Measurements from ENCODE around the gene TTC12. TPM values are rescaled to one million over a fixed set of nuclear protein-coding genes. Genes with fewer than 3 reads are reported as not detected.

Gene TTC12
- total RNA-seq, 2 donors from 2014 or later: 12.8 to 14.4 TPM

GRCh38 chr11:113313601-113314000 lies 782 bp upstream of the TTC12 start:
- ATAC-seq (no peak), DNase-seq (no peak)
- intact Hi-C loops (cut with DNase I, micrococcal nuclease): no loop called here

- intact Hi-C loops (cut with DNase I, micrococcal nuclease): no loop called here
- DNase-seq (no peak), ATAC-seq (no peak)
Measured at GRCh38 chr11:113314065-113314388, 356 bp upstream of the TTC12 start.

- DNase-seq: no peak
- ATAC-seq: no peak
Measured at GRCh38 chr11:113315811-113316210, 1.4 kb downstream of the TTC12 start.

DNA sequence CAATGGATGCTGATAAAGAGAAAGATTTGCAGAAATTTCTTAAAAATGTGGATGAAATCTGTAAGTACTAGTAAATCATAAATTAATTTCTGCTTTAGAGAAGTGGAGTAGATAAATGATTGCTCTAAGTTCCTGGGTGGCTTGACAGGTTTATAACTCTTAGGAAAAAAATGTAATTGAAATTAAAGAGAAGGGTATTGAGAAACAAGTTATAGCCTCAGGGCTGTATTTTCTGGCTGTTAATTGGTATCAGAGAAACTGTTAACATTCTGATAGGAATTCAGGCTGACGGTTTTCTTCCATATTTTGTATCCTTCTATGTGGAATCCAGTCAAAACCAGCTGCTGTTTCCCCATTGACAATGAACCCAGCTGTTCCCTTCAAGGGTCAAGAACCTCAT lies 1.9 kb downstream of the TTC12 start:
- intact Hi-C loops (cut with DNase I, micrococcal nuclease): no loop called here
- ATAC-seq (no peak), DNase-seq (no peak)

More at GRCh38 chr11:113315811-113316210, 1.4 kb downstream of the TTC12 start:
- intact Hi-C loops (cut with DNase I, micrococcal nuclease): no loop called here

GRCh38 chr11:113317339-113317738 lies 3.0 kb downstream of the TTC12 start:
- intact Hi-C loops (cut with DNase I, micrococcal nuclease): no loop called here
- DNase-seq: no peak

GRCh38 chr11:113319085-113319484 lies 4.7 kb downstream of the TTC12 start:
- intact Hi-C loops (cut with DNase I, micrococcal nuclease): no loop called here
- ATAC-seq (no peak), DNase-seq (no peak)

More at GRCh38 chr11:113317339-113317738, 3.0 kb downstream of the TTC12 start:
- ATAC-seq: no peak

GRCh38 chr11:113322158-113322557 lies 7.8 kb downstream of the TTC12 start:
- ATAC-seq: no peak
- DNase-seq: no peak
- intact Hi-C loops (cut with DNase I, micrococcal nuclease): no loop called here

DNA sequence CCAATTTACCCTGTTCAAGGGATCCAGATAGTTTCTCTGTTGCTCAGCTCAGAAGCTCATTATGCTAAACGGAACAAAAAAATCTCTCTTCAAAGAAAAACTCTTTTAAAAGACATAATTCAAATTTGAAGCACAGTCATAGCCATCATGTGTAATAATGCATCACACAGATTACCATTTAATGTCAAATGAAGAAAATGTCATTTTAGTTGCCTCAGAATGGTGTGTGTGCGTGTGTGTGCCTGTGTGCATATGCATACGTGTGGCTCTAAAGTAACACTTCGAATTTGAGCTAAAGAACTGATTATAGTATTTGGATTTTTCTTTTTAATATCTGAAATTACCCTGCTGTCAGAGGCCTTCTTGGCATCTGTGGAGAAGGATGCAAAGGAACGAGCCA lies 9.9 kb downstream of the TTC12 start:
- intact Hi-C loops (cut with DNase I, micrococcal nuclease): no loop called here
- ATAC-seq (no peak), DNase-seq (no peak)

DNA sequence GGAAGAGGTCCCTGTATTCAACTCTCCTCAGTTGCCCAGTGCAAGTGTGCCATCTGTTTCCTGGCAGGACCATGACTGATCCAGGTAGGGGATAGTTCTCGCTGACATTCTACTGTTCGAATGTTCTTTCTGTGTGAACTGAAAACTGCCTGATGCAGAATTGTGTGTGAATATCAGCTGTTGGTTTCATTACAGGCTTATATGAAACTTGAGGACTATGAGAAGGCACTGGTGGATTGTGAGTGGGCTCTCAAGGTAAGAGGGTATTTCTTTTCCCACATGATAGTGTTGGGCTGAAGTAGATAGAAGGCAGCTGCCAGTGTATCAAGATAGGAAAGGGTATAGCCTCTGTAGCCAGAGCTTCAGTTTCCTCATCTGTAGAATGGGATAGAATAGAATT lies 15.3 kb downstream of the TTC12 start:
- no peak for ATAC-seq
- no peak for DNase-seq

GRCh38 chr11:113331441-113331840 lies 17.1 kb downstream of the TTC12 start:
- intact Hi-C loops (cut with DNase I, micrococcal nuclease): no loop called here
- ATAC-seq (no peak), DNase-seq (no peak)

More for the DNA sequence above, 15.3 kb downstream of the TTC12 start:
- intact Hi-C loops (cut with DNase I, micrococcal nuclease): no loop called here

DNA sequence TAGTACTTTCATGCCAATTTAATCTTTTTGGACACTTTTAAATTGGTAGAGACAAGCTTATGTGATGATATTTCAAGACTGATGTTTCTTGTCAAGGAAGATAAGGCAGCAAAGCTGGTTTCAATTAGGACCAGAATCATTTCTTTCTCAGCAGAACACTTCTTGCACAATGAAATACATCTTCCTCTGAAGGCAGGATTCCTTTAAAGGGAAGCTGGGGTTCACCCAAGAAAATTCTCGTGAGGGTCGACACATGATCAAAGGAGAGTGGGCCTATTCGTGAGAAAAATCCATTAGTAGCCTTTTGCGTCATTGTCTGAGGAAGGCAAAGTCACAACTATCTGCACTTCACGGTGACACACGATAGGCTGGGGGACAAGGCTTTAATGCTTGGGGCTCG lies 17.6 kb downstream of the TTC12 start:
- DNase-seq (no peak), ATAC-seq (no peak)
- intact Hi-C loops (cut with DNase I, micrococcal nuclease): no loop called here

DNA sequence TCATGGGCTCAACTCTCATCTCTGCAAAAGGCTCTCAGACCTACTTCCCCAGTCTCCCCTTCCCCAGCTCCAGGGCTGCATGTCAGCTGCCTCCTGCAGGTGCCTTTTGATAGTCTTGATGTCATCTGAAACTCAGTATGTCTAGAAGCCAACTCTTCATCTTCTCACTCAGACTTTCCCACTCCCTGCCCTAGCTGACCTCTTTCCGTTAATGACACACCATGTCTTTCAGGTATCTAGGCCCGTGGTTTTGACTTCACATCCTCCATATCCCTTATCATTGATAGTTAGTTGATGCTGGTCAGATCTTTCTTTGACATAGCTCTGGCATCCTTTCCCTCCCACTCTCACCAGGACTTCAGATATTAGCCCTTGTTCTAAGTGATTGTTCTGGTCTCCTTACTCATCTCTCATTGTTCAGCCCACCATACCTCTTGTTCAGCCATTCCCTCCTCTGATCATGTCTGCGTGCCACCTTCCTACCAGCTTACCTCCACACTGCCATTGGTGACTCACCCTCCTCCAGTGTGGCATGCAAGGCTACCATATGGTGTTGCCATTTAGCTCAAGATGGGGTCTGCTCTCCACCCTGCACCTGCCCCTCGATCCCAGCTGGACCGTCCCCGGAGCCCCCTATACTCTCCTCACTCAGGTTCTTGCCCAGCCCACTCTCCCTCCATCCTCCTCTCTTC lies 18.4 kb downstream of the TTC12 start:
- intact Hi-C loops (cut with DNase I, micrococcal nuclease): no loop called here
- DNase-seq (no peak), ATAC-seq (no peak)

- DNase-seq (no peak), ATAC-seq (no peak)
- intact Hi-C loops (cut with DNase I, micrococcal nuclease): no loop called here
Measured at GRCh38 chr11:113334183-113334582, 19.8 kb downstream of the TTC12 start.

DNA sequence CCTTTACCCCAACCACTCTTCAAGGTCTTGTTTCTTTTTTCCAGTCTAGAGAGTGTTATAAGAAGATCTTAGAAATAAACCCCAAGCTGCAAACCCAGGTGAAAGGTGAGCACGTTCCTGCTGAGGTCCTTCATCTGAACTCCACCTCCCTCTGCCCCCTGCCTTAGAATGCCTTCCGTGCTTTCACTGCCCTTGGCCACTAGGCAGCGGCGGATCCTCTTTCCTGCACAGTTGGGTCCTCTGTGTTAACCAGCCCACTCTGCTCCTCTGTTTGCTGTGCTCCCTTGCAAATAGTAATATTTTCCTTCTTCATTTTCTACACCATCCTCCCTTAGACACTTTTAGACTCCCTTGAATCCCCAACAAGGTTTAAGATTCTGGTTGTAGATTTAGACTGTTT lies 24.3 kb downstream of the TTC12 start:
- DNase-seq (no peak), ATAC-seq (no peak)
- intact Hi-C loops (cut with DNase I, micrococcal nuclease): no loop called here

DNA sequence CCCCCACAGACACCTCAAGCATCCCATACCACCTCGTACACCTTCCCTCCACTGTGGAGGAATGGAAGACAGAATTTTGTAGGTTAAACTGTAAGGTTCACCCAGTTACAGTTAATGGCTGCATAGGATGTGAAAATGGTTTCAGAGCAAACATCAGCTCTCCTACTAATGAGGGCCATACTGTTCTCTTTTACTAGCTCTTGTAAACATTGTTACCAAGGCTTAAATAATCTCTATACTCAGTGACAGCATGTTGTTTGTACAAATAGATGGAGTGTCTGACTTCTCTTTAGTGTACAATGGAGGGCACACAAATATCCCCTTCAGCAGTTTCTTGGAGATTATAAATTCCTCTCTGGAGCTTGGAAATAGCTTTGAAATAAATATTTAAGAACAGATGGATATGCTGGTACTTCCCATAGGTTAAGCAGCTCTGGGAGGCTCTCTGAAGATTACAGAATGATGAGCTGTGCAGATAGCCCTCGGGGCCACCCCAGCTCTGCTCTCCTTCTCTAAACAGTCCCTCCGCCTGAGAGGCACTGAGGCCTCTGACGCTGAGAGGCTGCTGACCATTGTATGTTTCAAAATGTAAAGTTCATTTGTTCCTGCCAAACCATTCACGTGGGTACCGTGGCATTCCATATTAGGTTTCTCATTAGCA lies 25.7 kb downstream of the TTC12 start:
- intact Hi-C loops (cut with DNase I, micrococcal nuclease): no loop called here
- DNase-seq: no peak
- no peak for ATAC-seq

DNA sequence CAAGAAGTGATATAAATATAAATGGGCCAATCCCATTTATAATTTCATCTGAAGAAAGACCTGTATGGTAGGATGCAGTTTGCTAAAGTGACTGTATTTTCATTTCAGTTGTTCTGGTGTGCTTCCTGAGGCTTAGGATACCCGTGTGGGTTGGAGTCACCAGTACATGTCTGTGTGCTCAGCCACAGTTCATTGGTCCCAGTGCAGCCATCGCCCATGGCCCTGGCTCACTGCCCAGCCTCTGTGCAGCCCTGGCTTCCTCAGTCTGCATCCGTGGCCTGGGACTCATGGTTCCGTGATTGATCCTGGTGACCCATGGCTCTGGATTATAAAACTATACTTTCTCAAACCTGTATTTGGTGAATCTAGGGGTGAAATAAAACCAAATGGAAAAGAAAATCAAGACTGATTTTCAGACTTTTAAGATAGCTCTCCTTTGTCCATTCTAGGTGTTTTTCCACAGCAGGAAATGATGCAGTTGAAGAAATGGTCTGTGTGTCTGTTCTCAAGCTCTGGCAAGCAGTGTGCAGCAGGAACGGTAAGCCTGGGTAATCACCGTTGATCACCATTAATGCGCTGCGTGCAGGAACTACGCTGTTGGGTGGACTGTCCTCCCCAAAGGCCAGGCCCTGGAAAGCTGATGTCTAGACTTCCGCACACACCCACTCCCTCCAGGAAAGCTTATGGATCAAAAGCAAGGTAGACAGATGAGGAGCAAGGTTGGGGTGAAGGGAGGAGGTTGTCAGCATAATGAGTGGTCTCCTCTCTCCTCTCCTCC lies 27.2 kb downstream of the TTC12 start:
- intact Hi-C loops (cut with DNase I, micrococcal nuclease): no loop called here
- no peak for DNase-seq
- no peak for ATAC-seq

DNA sequence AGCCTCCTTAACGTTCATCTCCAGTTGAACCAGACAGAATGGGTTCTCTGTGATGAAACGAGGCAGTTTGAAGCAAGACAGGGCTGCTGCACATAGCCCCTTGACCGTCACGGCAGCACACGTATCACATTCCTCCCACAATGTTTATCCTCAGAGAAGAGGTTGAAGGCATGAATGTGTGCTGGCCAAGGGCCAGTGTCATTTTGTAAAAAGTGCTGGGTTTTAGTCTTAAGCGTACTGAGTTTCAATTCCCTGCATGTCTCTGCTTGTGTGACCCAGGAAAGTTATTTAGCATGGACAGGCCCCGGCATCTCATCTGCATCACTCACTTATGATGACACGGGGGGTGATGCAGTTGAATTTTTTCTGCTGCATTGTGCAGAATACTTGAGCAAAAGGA lies 31.6 kb downstream of the TTC12 start:
- ATAC-seq: no peak
- intact Hi-C loops (cut with DNase I, micrococcal nuclease): no loop called here
- no peak for DNase-seq

DNA sequence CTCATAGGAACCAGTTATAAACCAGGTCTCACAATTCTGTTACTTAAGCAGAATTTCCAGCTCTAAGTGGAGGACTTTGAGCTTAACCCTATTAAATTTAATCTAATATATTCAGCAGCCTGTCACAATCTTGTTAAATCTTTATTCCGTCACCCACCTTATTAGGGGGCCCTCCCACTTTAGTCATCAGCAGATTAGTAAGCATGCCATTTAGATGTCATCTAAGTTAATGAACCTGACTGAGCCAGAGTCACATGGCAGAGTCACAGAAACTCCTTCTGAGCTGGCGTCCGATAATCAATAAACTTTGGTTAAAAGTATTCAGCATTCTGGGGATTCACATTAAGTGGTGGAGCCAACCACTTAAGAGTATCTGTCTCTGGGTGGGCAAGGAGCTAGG lies 35.1 kb downstream of the TTC12 start:
- intact Hi-C loops (cut with DNase I, micrococcal nuclease): no loop called here
- ATAC-seq (no peak), DNase-seq (no peak)

DNA sequence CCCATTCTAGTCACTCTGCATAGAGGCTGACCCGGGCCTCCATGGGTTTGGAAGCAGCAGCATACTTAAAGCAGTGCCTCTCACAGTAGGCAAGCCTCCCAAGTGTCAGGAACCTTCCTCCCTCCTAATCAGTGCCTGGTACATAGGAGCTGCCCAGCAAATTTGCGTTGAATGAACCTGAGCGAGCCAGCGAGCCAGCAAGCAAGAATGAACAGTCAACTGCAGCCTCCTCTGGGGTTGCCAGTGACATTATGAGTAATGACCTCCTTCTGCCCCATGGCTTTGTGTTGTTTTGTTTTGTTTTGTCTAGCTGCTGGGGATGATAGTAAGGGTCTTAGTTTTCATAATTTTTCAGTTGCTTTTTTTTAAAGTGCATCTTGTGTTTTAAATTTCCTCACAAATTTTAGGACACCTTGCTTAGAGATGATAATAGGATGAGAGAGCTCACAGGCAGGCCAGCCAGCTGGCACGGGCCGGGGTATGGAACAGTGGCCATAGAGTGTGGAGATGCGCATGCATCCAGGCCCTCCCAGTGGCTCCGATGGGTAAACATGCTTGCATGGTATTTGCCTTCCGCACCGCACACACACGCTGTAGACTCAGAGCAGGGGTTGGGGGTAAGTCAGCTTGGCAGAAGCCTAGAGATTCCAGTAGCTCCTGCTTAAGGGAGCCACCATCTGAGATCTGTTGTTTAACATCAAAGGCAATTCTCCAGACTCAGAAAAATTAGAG lies 36.1 kb downstream of the TTC12 start:
- ATAC-seq (no peak), DNase-seq (no peak)
- intact Hi-C loops (cut with DNase I, micrococcal nuclease): no loop called here

- intact Hi-C loops (cut with DNase I, micrococcal nuclease): no loop called here
- no peak for ATAC-seq
Measured at GRCh38 chr11:113351068-113351450, 36.7 kb downstream of the TTC12 start.

More at GRCh38 chr11:113351068-113351450, 36.7 kb downstream of the TTC12 start:
- DNase-seq: no peak
